IPS DF 19.7 (cell line): ENCODE measurements around the gene ATOSB.
"Not testable (repeated sequence)": the region's sequence is repeated elsewhere in the genome, so short reads cannot be mapped to it uniquely, and the experiment has no call there.

Experiments used
- DNase-seq: peaks from one replicate; pipeline ENCODE4 v3.0.0-alpha.2; 2013; ENCODE audit warnings: low read depth, low spot score

ATOSB gene

GRCh38 chr9:35115680-35116538, at the start of gene ATOSB:
Gene ATOSB, minus strand, starts transcription at chr9:35115862. Its CDS starts 7,588 bp downstream, at chr9:35108274.
- DNase-seq, result peak; percentile 90

GRCh38 chr9:35164711-35165110, 49.0 kb upstream of the ATOSB start:
- DNase-seq, result no peak

- no peak for DNase-seq
These were observed 47.8 kb upstream of the ATOSB start for GRCh38 chr9:35163413-35163812.

GRCh38 chr9:35162605-35163315, 47.1 kb upstream of the ATOSB start:
- DNase-seq, result no peak

- peak; percentile 73 for DNase-seq
These were observed 46.3 kb upstream of the ATOSB start, which contains the start of gene UNC13B for GRCh38 chr9:35161713-35162604. Gene UNC13B, plus strand, starts transcription at chr9:35162009. Its CDS starts 275 bp downstream, at chr9:35162284.

GRCh38 chr9:35158501-35159280, 43.0 kb upstream of the ATOSB start:
- no peak for DNase-seq

- DNase-seq, result not testable (repeated sequence)
These were observed 42.2 kb upstream of the ATOSB start for GRCh38 chr9:35157836-35158235.

- no peak for DNase-seq
These were observed 41.1 kb upstream of the ATOSB start for GRCh38 chr9:35156781-35157180.

GRCh38 chr9:35152926-35153325, 37.3 kb upstream of the ATOSB start:
- no peak for DNase-seq

GRCh38 chr9:35147941-35148563, 32.4 kb upstream of the ATOSB start:
- DNase-seq, result not testable (repeated sequence)

GRCh38 chr9:35142037-35142436, 26.4 kb upstream of the ATOSB start:
- no peak for DNase-seq

GRCh38 chr9:35140093-35140492, 24.4 kb upstream of the ATOSB start:
- no peak for DNase-seq

- no peak for DNase-seq
These were observed 21.2 kb upstream of the ATOSB start for GRCh38 chr9:35136866-35137265.

- DNase-seq, result no peak
These were observed 20.3 kb upstream of the ATOSB start for GRCh38 chr9:35135988-35136387.

- DNase-seq, result no peak
These were observed 19.3 kb upstream of the ATOSB start for GRCh38 chr9:35134920-35135319.

- no peak for DNase-seq
These were observed 1.4 kb upstream of the ATOSB start for GRCh38 chr9:35116898-35117551.

GRCh38 chr9:35116539-35116897, 856 bp upstream of the ATOSB start:
- DNase-seq, result no peak

- DNase-seq, result no peak
These were observed 628 bp downstream of the ATOSB start for GRCh38 chr9:35114840-35115628.
